GM23338 (cell line): Measurements from ENCODE around the gene THEM5.

Source experiments
- EZH2 ChIP-seq: fragments of 200-600 bp; sonication (generic); IDR thresholded peaks from one replicate; pipeline ENCODE4 v1.8.0; 2017; ENCODE audit warnings: antibody characterized with exemption, mild to moderate bottlenecking, low read depth; ENCODE audit not compliant: unreplicated experiment
- POLR2AphosphoS5 ChIP-seq: IDR thresholded peaks from 2 replicates; pipeline ENCODE4 v1.6.1; 2016; ENCODE audit warnings: antibody characterized with exemption, low read depth
- REST ChIP-seq: IDR thresholded peaks from one replicate; pipeline ENCODE4 v1.6.1; 2018; ENCODE audit warnings: antibody characterized with exemption; ENCODE audit not compliant: unreplicated experiment
- TF ChIP-seq, protein P1 (sequence below), 2 experiments: fragments of 200-600 bp in 1 of 2; sonication (generic) in 1 of 2; conservative IDR thresholded peaks; 2 replicates each; pipeline versions ENCODE4 v1.5.1 to v1.6.1; 2016 to 2017; ENCODE audit warnings: antibody characterized with exemption in 2 of 2, low read depth in 2 of 2, mild to moderate bottlenecking in 2 of 2, moderate library complexity in 1 of 2

GRCh38 chr1:151807766-151808165 is 45.7 kb downstream of the THEM5 start:
- TF ChIP-seq, protein P1, sequence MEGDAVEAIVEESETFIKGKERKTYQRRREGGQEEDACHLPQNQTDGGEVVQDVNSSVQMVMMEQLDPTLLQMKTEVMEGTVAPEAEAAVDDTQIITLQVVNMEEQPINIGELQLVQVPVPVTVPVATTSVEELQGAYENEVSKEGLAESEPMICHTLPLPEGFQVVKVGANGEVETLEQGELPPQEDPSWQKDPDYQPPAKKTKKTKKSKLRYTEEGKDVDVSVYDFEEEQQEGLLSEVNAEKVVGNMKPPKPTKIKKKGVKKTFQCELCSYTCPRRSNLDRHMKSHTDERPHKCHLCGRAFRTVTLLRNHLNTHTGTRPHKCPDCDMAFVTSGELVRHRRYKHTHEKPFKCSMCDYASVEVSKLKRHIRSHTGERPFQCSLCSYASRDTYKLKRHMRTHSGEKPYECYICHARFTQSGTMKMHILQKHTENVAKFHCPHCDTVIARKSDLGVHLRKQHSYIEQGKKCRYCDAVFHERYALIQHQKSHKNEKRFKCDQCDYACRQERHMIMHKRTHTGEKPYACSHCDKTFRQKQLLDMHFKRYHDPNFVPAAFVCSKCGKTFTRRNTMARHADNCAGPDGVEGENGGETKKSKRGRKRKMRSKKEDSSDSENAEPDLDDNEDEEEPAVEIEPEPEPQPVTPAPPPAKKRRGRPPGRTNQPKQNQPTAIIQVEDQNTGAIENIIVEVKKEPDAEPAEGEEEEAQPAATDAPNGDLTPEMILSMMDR (conservative IDR thresholded peaks at IDR 0.05; ENCODE audit: low read depth in 2 of 2) = no peak
- TF ChIP-seq EZH2 = no peak
- no peak for TF ChIP-seq POLR2AphosphoS5
- no peak for TF ChIP-seq REST
